HEK293 (cell line): Measurements from ENCODE around the gene TRIM47.

Source experiments
- CTCF ChIA-PET: fragments of 350-600 bp; formaldehyde crosslinking; extraction: SDS; loops from one replicate; lab custom pipeline; 2021; ENCODE audit warnings: antibody characterized with exemption; lab: Yijun Ruan, JAX
- POLR2A ChIA-PET: fragments of 300-600 bp; formaldehyde crosslinking; extraction: SDS; loops from one replicate; lab custom pipeline; 2020; ENCODE audit warnings: antibody characterized with exemption, inconsistent platforms; lab: Yijun Ruan, JAX
- H3K27ac ChIP-seq: fragments of 200-500 bp; sonication (Bioruptor generic); 2 replicates; pipeline ENCODE4 v1.5.1; 2014; ENCODE audit warnings: low read depth, low read length, control low read depth, inconsistent platforms; ENCODE audit errors: extremely low read depth
- H3K36me3 ChIP-seq, 2 experiments: fragments of 200-500 bp in 1 of 2; sonication (Bioruptor generic) in 1 of 2; 1 replicate in 1 of 2; 2 replicates in 1 of 2; pipeline ENCODE4 v1.5.1; 2014 to 2017; ENCODE audit warnings: inconsistent platforms in 2 of 2, low read length in 2 of 2; ENCODE audit not compliant: control insufficient read depth in 2 of 2, insufficient read depth in 1 of 2
- H3K4me1 ChIP-seq: fragments of 200-500 bp; sonication (Bioruptor generic); 2 replicates; pipeline ENCODE4 v1.5.1; 2014; ENCODE audit warnings: mild to moderate bottlenecking, low read length, inconsistent platforms; ENCODE audit not compliant: control insufficient read depth, insufficient read depth
- H3K4me3 ChIP-seq: 2 replicates; pipeline ENCODE4 v1.5.1; 2011; ENCODE audit warnings: low read depth, mild to moderate bottlenecking, control low read depth, low read length, moderate library complexity
- H3K9me3 ChIP-seq: fragments of 200-500 bp; sonication (Bioruptor generic); 2 replicates; pipeline ENCODE4 v1.5.1; 2014; ENCODE audit warnings: low read depth, low read length, inconsistent platforms; ENCODE audit not compliant: control insufficient read depth, insufficient read depth
- BCL6B ChIP-seq: fragments of 450-650 bp; formaldehyde crosslinking; IDR thresholded peaks from 2 replicates; pipeline ENCODE4 v1.5.1; 2017; ENCODE audit warnings: missing biosample characterization, missing genetic modification characterization
- EGR2 ChIP-seq: fragments of 450-650 bp; formaldehyde crosslinking; IDR thresholded peaks from 2 replicates; pipeline ENCODE4 v1.5.1; 2016; ENCODE audit warnings: low read depth, missing biosample characterization, missing genetic modification characterization
- KLF1 ChIP-seq: fragments of 450-650 bp; formaldehyde crosslinking; IDR thresholded peaks from 2 replicates; pipeline ENCODE4 v1.5.1; 2016; ENCODE audit warnings: missing biosample characterization, missing genetic modification characterization
- KLF17 ChIP-seq: fragments of 450-650 bp; formaldehyde crosslinking; IDR thresholded peaks from 2 replicates; pipeline ENCODE4 v1.5.1; 2016; ENCODE audit warnings: missing biosample characterization, missing genetic modification characterization
- KLF7 ChIP-seq: fragments of 450-650 bp; formaldehyde crosslinking; IDR thresholded peaks from 2 replicates; pipeline ENCODE4 v1.5.1; 2016; ENCODE audit warnings: missing biosample characterization, missing genetic modification characterization, borderline replicate concordance
- KLF8 ChIP-seq: fragments of 450-650 bp; formaldehyde crosslinking; IDR thresholded peaks from 2 replicates; pipeline ENCODE4 v1.5.1; 2016; ENCODE audit warnings: missing biosample characterization, missing genetic modification characterization
- PRDM1 ChIP-seq: fragments of 450-650 bp; formaldehyde crosslinking; IDR thresholded peaks from 2 replicates; pipeline ENCODE4; 2016; ENCODE audit warnings: missing biosample characterization, missing genetic modification characterization
- SCRT2 ChIP-seq: fragments of 450-650 bp; formaldehyde crosslinking; IDR thresholded peaks from 2 replicates; pipeline ENCODE4 v1.5.1; 2016; ENCODE audit warnings: missing biosample characterization, missing genetic modification characterization
- SP3 ChIP-seq: fragments of 450-650 bp; formaldehyde crosslinking; IDR thresholded peaks from 2 replicates; pipeline ENCODE4 v1.5.1; 2016; ENCODE audit warnings: missing biosample characterization, missing genetic modification characterization
- ZBTB10 ChIP-seq: fragments of 450-650 bp; formaldehyde crosslinking; IDR thresholded peaks from 2 replicates; pipeline ENCODE4 v1.5.1; 2016; ENCODE audit warnings: missing biosample characterization, missing genetic modification characterization
- ZFHX2 ChIP-seq: fragments of 450-650 bp; formaldehyde crosslinking; conservative IDR thresholded peaks from 2 replicates; pipeline ENCODE4 v1.5.1; 2016; ENCODE audit warnings: missing biosample characterization, missing genetic modification characterization
- ZFP69B ChIP-seq: fragments of 450-650 bp; formaldehyde crosslinking; IDR thresholded peaks from 2 replicates; pipeline ENCODE4 v1.5.1; 2016; ENCODE audit warnings: missing biosample characterization, missing genetic modification characterization
- ZNF404 ChIP-seq: fragments of 450-650 bp; formaldehyde crosslinking; IDR thresholded peaks from 2 replicates; pipeline ENCODE4 v1.5.1; 2017; ENCODE audit warnings: missing biosample characterization, missing genetic modification characterization
- ZNF510 ChIP-seq: fragments of 450-650 bp; formaldehyde crosslinking; IDR thresholded peaks from 2 replicates; pipeline ENCODE4 v1.5.1; 2018; ENCODE audit warnings: mild to moderate bottlenecking, missing genetic modification characterization, missing biosample characterization; ENCODE audit not compliant: insufficient replicate concordance
- ZNF513 ChIP-seq: fragments of 450-650 bp; IDR thresholded peaks from 2 replicates; pipeline ENCODE4 v1.5.1; 2018; ENCODE audit warnings: missing biosample characterization, missing genetic modification characterization
- ZNF623 ChIP-seq: fragments of 450-650 bp; formaldehyde crosslinking; IDR thresholded peaks from 2 replicates; pipeline ENCODE4 v1.5.1; 2016; ENCODE audit warnings: missing biosample characterization, missing genetic modification characterization
- ZNF701 ChIP-seq: fragments of 450-650 bp; formaldehyde crosslinking; IDR thresholded peaks from 2 replicates; pipeline ENCODE4 v1.5.1; 2016; ENCODE audit warnings: missing biosample characterization, missing genetic modification characterization
- TF ChIP-seq, protein P1 (sequence below): fragments of 450-650 bp; formaldehyde crosslinking; IDR thresholded peaks from 2 replicates; pipeline ENCODE4 v1.5.1; 2016; ENCODE audit warnings: missing biosample characterization, missing genetic modification characterization
- TF ChIP-seq, protein P2 (sequence below): fragments of 450-650 bp; formaldehyde crosslinking; IDR thresholded peaks from 2 replicates; pipeline ENCODE4 v1.5.1; 2017; ENCODE audit warnings: missing biosample characterization, mild to moderate bottlenecking, missing genetic modification characterization, moderate library complexity

Gene TRIM47

GRCh38 chr17:75844530-75845057 lies 33.8 kb downstream of the TRIM47 start:
- H3K4me1 ChIP-seq, result no peaks in the 10 kb centered on the region; the same call in 1 of the 2 replicates
- no peaks in the 10 kb centered on the region for H3K9me3 ChIP-seq
- ChIA-PET CTCF (interaction anchor here (0.7 to 5.5 kb wide), 12 partner anchors 8 to 61 kb away, joined by 3 to 40 read pairs (median 5); partner anchors contain the start of gene WBP2), POLR2A (interaction anchor here (0.5 to 3.2 kb wide), 8 partner anchors 9 to 144 kb away, joined by 3 to 28 read pairs (median 5); partner anchors contain the start of genes TRIM47 and WBP2)
- no peak overlapping the region for H3K4me3 ChIP-seq
- H3K36me3 ChIP-seq, result peaks cover 0 to 38% of the 10 kb centered on the region in 2 experiments; a peak in 1 of 3 replicates
- TF ChIP-seq ZNF404 (tag by site-specific recombination) (no peak), KLF8 (peak; percentile 27; the same call in 1 of the 2 replicates), ZFHX2 (tag by site-specific recombination) (peak; percentile 43), SP3 (tag by site-specific recombination) (no peak), SCRT2 (tag by site-specific recombination) (peak; percentile 53), KLF1 (tag by site-specific recombination) (peak; percentile 97), ZFP69B (no peak), ZNF513 (tag by site-specific recombination) (no peak), EGR2 (tag by site-specific recombination) (0 out of 2 replicates have a peak, but pooled peaks have one; percentile 5), KLF7 (tag by site-specific recombination) (no peak), ZNF701 (tag by site-specific recombination) (no peak), PRDM1 (no peak), BCL6B (tag by site-specific recombination) (no peak), ZNF510 (tag by site-specific recombination) (no peak)
- TF ChIP-seq, protein P1, sequence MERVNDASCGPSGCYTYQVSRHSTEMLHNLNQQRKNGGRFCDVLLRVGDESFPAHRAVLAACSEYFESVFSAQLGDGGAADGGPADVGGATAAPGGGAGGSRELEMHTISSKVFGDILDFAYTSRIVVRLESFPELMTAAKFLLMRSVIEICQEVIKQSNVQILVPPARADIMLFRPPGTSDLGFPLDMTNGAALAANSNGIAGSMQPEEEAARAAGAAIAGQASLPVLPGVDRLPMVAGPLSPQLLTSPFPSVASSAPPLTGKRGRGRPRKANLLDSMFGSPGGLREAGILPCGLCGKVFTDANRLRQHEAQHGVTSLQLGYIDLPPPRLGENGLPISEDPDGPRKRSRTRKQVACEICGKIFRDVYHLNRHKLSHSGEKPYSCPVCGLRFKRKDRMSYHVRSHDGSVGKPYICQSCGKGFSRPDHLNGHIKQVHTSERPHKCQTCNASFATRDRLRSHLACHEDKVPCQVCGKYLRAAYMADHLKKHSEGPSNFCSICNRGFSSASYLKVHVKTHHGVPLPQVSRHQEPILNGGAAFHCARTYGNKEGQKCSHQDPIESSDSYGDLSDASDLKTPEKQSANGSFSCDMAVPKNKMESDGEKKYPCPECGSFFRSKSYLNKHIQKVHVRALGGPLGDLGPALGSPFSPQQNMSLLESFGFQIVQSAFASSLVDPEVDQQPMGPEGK, result peak; percentile 18; the same call in 1 of the 2 replicates
- TF ChIP-seq, protein P2, sequence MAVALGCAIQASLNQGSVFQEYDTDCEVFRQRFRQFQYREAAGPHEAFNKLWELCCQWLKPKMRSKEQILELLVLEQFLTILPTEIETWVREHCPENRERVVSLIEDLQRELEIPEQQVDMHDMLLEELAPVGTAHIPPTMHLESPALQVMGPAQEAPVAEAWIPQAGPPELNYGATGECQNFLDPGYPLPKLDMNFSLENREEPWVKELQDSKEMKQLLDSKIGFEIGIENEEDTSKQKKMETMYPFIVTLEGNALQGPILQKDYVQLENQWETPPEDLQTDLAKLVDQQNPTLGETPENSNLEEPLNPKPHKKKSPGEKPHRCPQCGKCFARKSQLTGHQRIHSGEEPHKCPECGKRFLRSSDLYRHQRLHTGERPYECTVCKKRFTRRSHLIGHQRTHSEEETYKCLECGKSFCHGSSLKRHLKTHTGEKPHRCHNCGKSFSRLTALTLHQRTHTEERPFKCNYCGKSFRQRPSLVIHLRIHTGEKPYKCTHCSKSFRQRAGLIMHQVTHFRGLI (tag by site-specific recombination), result no peak
- no peak overlapping the region for H3K27ac ChIP-seq

GRCh38 chr17:75843577-75844529 lies 34.5 kb downstream of the TRIM47 start, which contains the start of gene UNC13D:
Gene UNC13D, minus strand, starts transcription at chr17:75844404. Its CDS starts 67 bp downstream, at chr17:75844337.
- Histone ChIP-seq H3K36me3 (peaks cover 0 to 31% of the 10 kb centered on the region in 2 experiments; a peak in 1 of 3 replicates), H3K9me3 (no peaks in the 10 kb centered on the region), H3K4me3 (no peak within 1 kb of the TSS), H3K27ac (no peak within 1 kb of the TSS), H3K4me1 (no peaks in the 10 kb centered on the region; the same call in 1 of the 2 replicates)
- POLR2A ChIA-PET, result interaction anchor here (0.5 to 3.2 kb wide), 6 partner anchors 10 to 246 kb away, joined by 3 to 28 read pairs (median 4); partner anchors contain the start of gene WBP2
- CTCF ChIA-PET, result interaction anchor here (0.6 to 5.5 kb wide), 4 partner anchors 17 to 61 kb away, joined by 3 to 40 read pairs (median 4); no protein-coding TSS in a partner anchor
- TF ChIP-seq ZNF623 (tag by site-specific recombination) (peak; percentile 93), ZBTB10 (tag by site-specific recombination) (no peak), KLF17 (tag by site-specific recombination) (peak; percentile 24; the same call in 1 of the 2 replicates)
